Kidney (tissue), 14 donors: ENCODE results near the gene MYL3. TPM values are rescaled to one million over a fixed set of nuclear protein-coding genes. Genes with fewer than 3 reads are reported as not detected.

Source experiments
- DNase-seq, 5 donors: peaks; one replicate each; pipeline ENCODE4 v3.0.0-alpha.2; 2013 to 2020
- FAIRE-seq: peaks from 2 replicates; lab custom pipeline; 2012; peaks lifted over from hg19 to GRCh38; lab: Jason Lieb, UNC
- H3K27ac ChIP-seq, 2 donors: one replicate each; pipeline ENCODE4 v1.7.0; 2013; ENCODE audit warnings: low read depth in 2 of 2, low read length in 2 of 2, inconsistent platforms in 1 of 2
- H3K27me3 ChIP-seq: one replicate; pipeline ENCODE4 v1.7.1; 2013; ENCODE audit warnings: low read length, inconsistent platforms; ENCODE audit not compliant: control insufficient read depth, insufficient read depth
- H3K36me3 ChIP-seq, 3 donors: one replicate each; pipeline versions ENCODE4 v1.7.0 to v1.7.1; 2013; ENCODE audit warnings: low read length in 3 of 3, control low read depth in 1 of 3, inconsistent platforms in 1 of 3; ENCODE audit not compliant: insufficient read depth in 3 of 3, control insufficient read depth in 2 of 3
- H3K4me1 ChIP-seq, 3 donors: one replicate each; pipeline versions ENCODE4 v1.7.0 to v1.7.1; 2013; ENCODE audit warnings: low read length in 3 of 3, inconsistent platforms in 1 of 3, low read depth in 1 of 3; ENCODE audit not compliant: control insufficient read depth in 2 of 3, insufficient read depth in 2 of 3
- H3K4me3 ChIP-seq, 3 donors: one replicate each; pipeline versions ENCODE4 v1.7.0 to v1.8.1; 2013; ENCODE audit warnings: low read length in 3 of 3, control low read depth in 1 of 3, inconsistent platforms in 1 of 3
- H3K9ac ChIP-seq, 3 donors: one replicate each; pipeline versions ENCODE4 v1.7.0 to v1.7.1; 2013; ENCODE audit warnings: low read length in 3 of 3, control low read depth in 1 of 3, inconsistent platforms in 1 of 3
- H3K9me3 ChIP-seq, 3 donors: one replicate each; pipeline versions ENCODE4 v1.7.0 to v1.7.1; 2013; ENCODE audit warnings: low read length in 3 of 3, control low read depth in 1 of 3, inconsistent platforms in 1 of 3; ENCODE audit not compliant: control insufficient read depth in 2 of 3, insufficient read depth in 1 of 3
- CTCF ChIP-seq: IDR thresholded peaks from 3 replicates; pipeline ENCODE4 v1.5.1; 2012; ENCODE audit warnings: mild to moderate bottlenecking, moderate library complexity, borderline replicate concordance; ENCODE audit not compliant: insufficient read depth; ENCODE audit errors: extremely low read depth
- intact Hi-C: fragments of 100-400 bp; cut with DNase I; formaldehyde crosslinking; loops from one replicate; pipeline ENCODE4 v1.11.1; 2022
- polyA plus RNA-seq: library from polyadenylated mRNA; stranded (reverse); fragments of 350-450 nt; fragmentation: Illumina TruSeq; extraction: RNeasy Lipid Tissue Mini Kit (QIAGEN cat#74804); gene quantifications from one replicate; pipeline ENCODE4 v1.2.3, GENCODE V29; 2014; ENCODE audit warnings: low read depth, low replicate concordance; ENCODE audit not compliant: insufficient read depth
- total RNA-seq: library from RNA; stranded (reverse); fragmentation: NEBNext Ultra II Directional; extraction: Animal tissue kit (Norgen Biotek cat#: 25700); gene quantifications from one replicate; pipeline ENCODE4 v1.2.1, GENCODE V29; 2021
- donor health status: control.
- donor health status: control.
- donor health status: control.
- donor health status: control.
- donor health status: control.
- donor health status: DM: yes; HTN: yes; CAD: no.
- donor health status: Normal renal cell carcinoma (clear cell type).

The MYL3 gene
- total and polyA plus RNA-seq, 2 donors from 2014 or later, result 41.3 to 81.9 TPM

- FAIRE-seq (no peak), DNase-seq (peak in 2 of 5 donors; percentile 36 to 40)
- intact Hi-C loops, result no loop called here
- Histone ChIP-seq H3K27me3 (no peaks in the 10 kb centered on the region), H3K4me1 (peaks cover 0 to 13% (median 11%) of the 10 kb centered on the region in 3 donors), H3K9ac (no peak overlapping the region), H3K4me3 (no peak overlapping the region), H3K9me3 (no peaks in the 10 kb centered on the region), H3K36me3 (no peaks in the 10 kb centered on the region), H3K27ac (no peak overlapping the region)
- TF ChIP-seq CTCF, result no peak
These were observed 6.4 kb downstream of the MYL3 start for GRCh38 chr3:46856576-46857471.

- H3K27me3 ChIP-seq, result no peaks in the 10 kb centered on the region
- no peak overlapping the region for H3K9ac ChIP-seq
- peak in 3 of 5 donors; percentile 8 to 60 (median 23) for DNase-seq
- no peak overlapping the region for H3K27ac ChIP-seq
- no peak overlapping the region for H3K4me3 ChIP-seq
- H3K9me3 ChIP-seq, result no peaks in the 10 kb centered on the region
- peaks cover 0 to 5% (median 3%) of the 10 kb centered on the region in 3 donors for H3K4me1 ChIP-seq
- H3K36me3 ChIP-seq, result no peaks in the 10 kb centered on the region
- TF ChIP-seq CTCF, result no peak
- intact Hi-C loops, result no loop called here
- FAIRE-seq, result no peak
These were observed 8.7 kb downstream of the MYL3 start for GRCh38 chr3:46854555-46854991.

GRCh38 chr3:46853441-46854415, 9.5 kb downstream of the MYL3 start:
- no peaks in the 10 kb centered on the region for H3K9me3 ChIP-seq
- DNase-seq (peak in 3 of 5 donors; percentile 5 to 43 (median 27)), FAIRE-seq (no peak)
- H3K27ac ChIP-seq, result no peak overlapping the region
- no peaks in the 10 kb centered on the region for H3K27me3 ChIP-seq
- H3K4me3 ChIP-seq, result no peak overlapping the region
- no peak overlapping the region for H3K9ac ChIP-seq
- no peaks in the 10 kb centered on the region for H3K4me1 ChIP-seq
- no peaks in the 10 kb centered on the region for H3K36me3 ChIP-seq
- no peak for TF ChIP-seq CTCF
- intact Hi-C loops, result no loop called here
